Thymus (tissue), 11 donors: ENCODE measurements around the gene MREG. TPM values are rescaled to one million over a fixed set of nuclear protein-coding genes. Genes with fewer than 3 reads are reported as not detected.
A peak's percentile ranks its signal among the peaks of the same experiment; 100 is the strongest.

Experiments used
- DNase-seq, 9 donors: peaks; one replicate each; pipeline ENCODE4 v3.0.0-alpha.2; 2013; ENCODE audit warnings: low spot score in 9 of 9, low read depth in 6 of 9, missing footprints in 1 of 9
- H3K27ac ChIP-seq, 2 donors: one replicate each; pipeline ENCODE4 v1.5.1; 2013; ENCODE audit warnings: control low read depth in 1 of 2, low read depth in 1 of 2, low read length in 1 of 2, mild to moderate bottlenecking in 1 of 2, moderate library complexity in 1 of 2
- H3K27me3 ChIP-seq, 2 donors: one replicate each; pipeline ENCODE4 v1.5.1; 2013; ENCODE audit warnings: low read length in 1 of 2; ENCODE audit not compliant: control insufficient read depth in 2 of 2, insufficient read depth in 1 of 2
- H3K36me3 ChIP-seq, 2 donors: one replicate each; pipeline ENCODE4 v1.5.1; 2013; ENCODE audit warnings: low read length in 1 of 2, mild to moderate bottlenecking in 1 of 2, moderate library complexity in 1 of 2; ENCODE audit not compliant: control insufficient read depth in 2 of 2, insufficient read depth in 2 of 2
- H3K4me1 ChIP-seq, 2 donors: one replicate each; pipeline ENCODE4 v1.5.1; 2013; ENCODE audit warnings: low read length in 2 of 2; ENCODE audit not compliant: control insufficient read depth in 2 of 2, insufficient read depth in 2 of 2
- H3K4me3 ChIP-seq, 2 donors: one replicate each; pipeline ENCODE4 v1.5.1; 2013; ENCODE audit warnings: low read length in 2 of 2, control low read depth in 1 of 2, mild to moderate bottlenecking in 1 of 2
- H3K9me3 ChIP-seq, 2 donors: one replicate each; pipeline ENCODE4 v1.5.1; 2013; ENCODE audit warnings: low read length in 1 of 2, mild to moderate bottlenecking in 1 of 2; ENCODE audit not compliant: control insufficient read depth in 2 of 2, insufficient read depth in 1 of 2
- WGBS: extraction: QIAGEN DNeasy Blood & Tissue Kit; methylation state at CpG from one replicate; pipeline ENCODE4 v1.1.7; 2013; 5-methylcytosine and 5-hydroxymethylcytosine counted together
- polyA plus RNA-seq: library from polyadenylated mRNA; stranded (reverse); fragments of 200-250 nt; gene quantifications from one replicate; pipeline ENCODE4 v1.2.3, GENCODE V29; 2013
- total RNA-seq: library from RNA; stranded (reverse); fragments of 120-200 nt; gene quantifications from one replicate; pipeline ENCODE4 v1.2.4, GENCODE V29; 2013
- donor health status: healthy.

Gene MREG
- total and polyA plus RNA-seq, 2 donors: 16.3 to 19.7 TPM

DNA sequence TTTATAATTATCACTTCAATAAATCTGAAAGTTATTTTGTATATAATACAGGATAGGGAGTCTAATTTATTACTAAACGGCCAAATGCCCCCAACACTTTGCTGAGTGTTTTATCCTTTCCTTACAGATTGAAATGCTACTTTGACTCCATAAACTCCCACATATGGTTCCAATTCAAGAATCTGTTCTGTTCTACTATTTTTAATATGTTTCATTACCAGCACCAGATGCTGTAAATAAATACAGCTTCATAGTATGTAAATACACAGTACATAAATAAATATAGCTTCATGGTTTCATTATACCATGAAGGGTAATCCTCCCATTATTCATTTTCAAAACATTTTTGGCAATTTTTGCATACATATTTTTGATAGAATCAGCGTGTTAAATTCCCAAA, 34.0 kb upstream of the MREG start:
- Histone ChIP-seq H3K9me3 (no peaks in the 10 kb centered on the region), H3K27ac (no peak overlapping the region), H3K4me1 (no peaks in the 10 kb centered on the region), H3K27me3 (no peaks in the 10 kb centered on the region), H3K36me3 (no peaks in the 10 kb centered on the region), H3K4me3 (no peak overlapping the region)
- DNase-seq: no peak
- WGBS: 97% methylated on average over 2 of the region's 2 CpGs

DNA sequence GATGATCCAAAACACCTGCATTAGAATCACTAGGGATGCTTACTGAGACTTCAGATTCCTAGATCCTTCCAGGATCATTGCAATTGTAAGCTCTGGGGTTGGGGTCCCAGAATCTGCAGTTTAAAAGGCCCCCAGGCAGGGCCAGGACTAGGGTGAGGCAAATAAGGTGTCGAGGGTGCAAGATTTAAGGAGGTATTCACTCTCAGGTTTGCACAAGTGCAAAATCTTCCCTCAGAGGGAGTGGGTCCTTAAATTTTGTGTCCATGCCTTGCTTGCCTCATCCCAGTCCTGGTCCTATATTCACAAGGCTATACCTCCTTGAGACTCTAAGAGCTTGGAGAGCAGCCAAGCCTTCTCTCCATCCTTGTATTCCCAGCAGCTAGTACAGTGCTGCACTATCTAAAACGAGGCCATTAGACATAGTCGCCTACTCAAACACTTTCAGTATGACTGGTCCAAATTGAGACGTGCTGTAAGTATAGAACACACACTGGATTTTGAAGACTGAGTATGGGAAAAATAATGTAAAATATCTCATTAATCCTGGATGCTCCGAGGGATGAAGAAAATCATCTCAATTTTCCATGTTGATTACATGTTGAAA, 31.6 kb upstream of the MREG start:
- H3K9me3 ChIP-seq: no peaks in the 10 kb centered on the region
- no peak for DNase-seq
- no peaks in the 10 kb centered on the region for H3K27me3 ChIP-seq
- no peaks in the 10 kb centered on the region for H3K4me1 ChIP-seq
- H3K4me3 ChIP-seq: no peak overlapping the region
- H3K36me3 ChIP-seq: peaks cover 0 to 3% of the 10 kb centered on the region in 2 donors
- no peak overlapping the region for H3K27ac ChIP-seq
- WGBS: 95% methylated on average over 5 of the region's 5 CpGs

DNA sequence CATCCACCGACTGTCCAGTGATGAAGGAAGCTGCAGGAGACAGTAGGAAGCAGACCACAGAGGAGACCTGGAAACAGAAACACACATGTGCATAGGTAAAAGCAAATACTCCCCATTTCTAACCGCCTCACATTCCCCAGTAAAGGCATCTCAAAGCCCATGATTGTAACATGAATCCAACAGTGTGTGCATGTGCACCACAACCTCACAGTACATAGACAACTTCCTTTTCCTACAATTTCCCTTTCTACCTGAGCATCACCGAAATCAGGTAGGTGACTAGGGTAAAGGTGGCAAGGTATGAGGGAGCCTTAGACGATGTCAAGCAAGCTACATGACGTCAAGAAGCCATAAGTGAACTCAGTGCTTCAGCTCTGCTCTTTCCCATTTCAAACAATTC, 30.6 kb upstream of the MREG start:
- no peak overlapping the region for H3K27ac ChIP-seq
- H3K4me3 ChIP-seq: no peak overlapping the region
- no peak for DNase-seq
- no peaks in the 10 kb centered on the region for H3K27me3 ChIP-seq
- H3K36me3 ChIP-seq: peaks cover 0 to 3% of the 10 kb centered on the region in 2 donors
- H3K9me3 ChIP-seq: no peaks in the 10 kb centered on the region
- 98% methylated on average over 5 of the region's 5 CpGs for WGBS
- H3K4me1 ChIP-seq: no peaks in the 10 kb centered on the region

DNA sequence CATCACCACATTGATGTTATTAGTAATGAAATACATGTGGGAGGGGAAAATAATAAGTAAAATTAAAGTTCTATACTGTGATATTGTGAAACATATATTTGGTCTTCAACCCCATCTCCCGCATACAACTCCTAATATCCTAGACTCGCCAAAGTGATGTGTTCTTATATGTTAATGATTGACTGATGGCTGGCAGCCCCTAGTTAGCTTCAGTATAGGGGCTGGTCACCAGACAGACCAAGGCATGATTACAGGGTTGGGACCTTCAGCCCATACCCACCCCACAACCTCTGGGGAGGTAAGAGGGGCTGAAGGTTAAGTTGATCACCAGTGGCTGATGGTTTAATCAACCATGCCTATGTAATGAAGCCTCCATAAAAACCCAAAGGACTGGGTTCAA, 28.1 kb upstream of the MREG start:
- Histone ChIP-seq H3K27me3 (no peaks in the 10 kb centered on the region), H3K9me3 (no peaks in the 10 kb centered on the region), H3K36me3 (peaks cover 0 to 3% of the 10 kb centered on the region in 2 donors), H3K27ac (no peak overlapping the region), H3K4me1 (no peaks in the 10 kb centered on the region), H3K4me3 (no peak overlapping the region)
- 97% methylated on average over 2 of the region's 2 CpGs for WGBS
- DNase-seq: no peak

DNA sequence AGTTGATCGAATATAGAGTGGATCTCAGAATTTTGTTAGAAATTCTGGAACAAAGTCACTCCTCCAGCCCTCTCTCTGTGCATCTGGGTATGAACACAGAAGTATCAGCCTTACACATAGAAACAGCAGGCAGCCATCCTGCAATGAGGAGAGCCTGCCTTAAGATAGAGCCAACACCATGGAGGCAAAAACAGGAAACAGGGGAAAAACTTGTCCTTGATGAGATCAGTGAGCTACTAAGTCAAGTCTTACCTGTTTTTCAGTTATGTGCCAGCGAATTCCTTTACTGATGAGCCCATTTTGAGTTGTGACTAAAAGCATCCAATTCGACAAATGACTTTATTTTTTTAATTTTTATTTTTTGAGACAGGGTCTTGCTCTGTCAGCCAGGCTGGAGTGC, 26.6 kb upstream of the MREG start:
- no peaks in the 10 kb centered on the region for H3K27me3 ChIP-seq
- 97% methylated on average over 3 of the region's 3 CpGs for WGBS
- H3K4me3 ChIP-seq: no peak overlapping the region
- H3K27ac ChIP-seq: no peak overlapping the region
- peaks cover 0 to 3% of the 10 kb centered on the region in 2 donors for H3K36me3 ChIP-seq
- H3K4me1 ChIP-seq: no peaks in the 10 kb centered on the region
- DNase-seq: no peak
- H3K9me3 ChIP-seq: no peaks in the 10 kb centered on the region

DNA sequence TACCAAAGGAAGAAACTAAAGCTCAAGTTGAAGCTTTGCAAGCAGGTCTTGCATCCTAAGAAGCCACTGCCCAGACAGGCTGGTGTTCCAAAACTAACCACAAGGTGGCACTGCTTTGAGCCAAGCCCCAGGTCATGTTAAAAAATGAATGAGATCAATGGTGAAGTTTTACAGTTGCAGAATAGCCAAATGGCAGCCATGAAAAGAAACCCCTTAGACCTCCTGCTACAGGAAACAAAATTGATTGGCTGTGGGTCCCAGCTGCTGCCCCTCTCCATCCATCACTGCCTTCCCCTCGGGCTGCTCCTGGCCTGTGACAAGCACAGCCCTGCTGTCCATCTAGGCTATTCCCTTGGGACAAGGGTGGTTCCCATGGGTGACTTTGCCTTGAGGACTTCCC, 20.7 kb upstream of the MREG start:
- no peak overlapping the region for H3K4me3 ChIP-seq
- no peak overlapping the region for H3K27ac ChIP-seq
- H3K36me3 ChIP-seq: peaks cover 0 to 3% of the 10 kb centered on the region in 2 donors
- 97% methylated on average over 1 of the region's 1 CpG for WGBS
- peak in 7 of 9 donors; percentile 63 to 87 (median 76) for DNase-seq
- no peaks in the 10 kb centered on the region for H3K9me3 ChIP-seq
- peaks cover 3% of the 10 kb centered on the region in 2 donors for H3K4me1 ChIP-seq
- no peaks in the 10 kb centered on the region for H3K27me3 ChIP-seq

DNA sequence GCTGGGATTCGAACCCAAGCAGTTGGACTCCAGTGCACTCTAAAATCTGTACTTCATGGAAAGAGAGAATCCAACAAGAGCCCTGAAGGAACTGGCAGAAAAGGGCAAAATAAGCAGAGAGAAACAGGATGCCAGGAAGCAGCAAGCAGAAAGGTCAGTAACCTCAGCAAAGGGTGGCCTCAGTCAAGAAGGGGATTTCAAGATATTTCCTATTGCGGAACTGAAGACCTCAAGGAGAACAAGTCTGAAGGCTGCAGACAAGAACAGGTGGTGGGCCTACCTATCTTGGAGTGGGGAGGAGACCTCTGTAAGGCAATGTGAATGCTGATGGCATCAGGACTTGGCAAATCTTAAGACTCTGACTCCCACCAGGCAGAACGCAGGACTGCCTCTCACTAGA, 20.1 kb upstream of the MREG start:
- Histone ChIP-seq H3K36me3 (peaks cover 0 to 3% of the 10 kb centered on the region in 2 donors), H3K9me3 (no peaks in the 10 kb centered on the region)
- WGBS: 97% methylated on average over 3 of the region's 3 CpGs

DNA sequence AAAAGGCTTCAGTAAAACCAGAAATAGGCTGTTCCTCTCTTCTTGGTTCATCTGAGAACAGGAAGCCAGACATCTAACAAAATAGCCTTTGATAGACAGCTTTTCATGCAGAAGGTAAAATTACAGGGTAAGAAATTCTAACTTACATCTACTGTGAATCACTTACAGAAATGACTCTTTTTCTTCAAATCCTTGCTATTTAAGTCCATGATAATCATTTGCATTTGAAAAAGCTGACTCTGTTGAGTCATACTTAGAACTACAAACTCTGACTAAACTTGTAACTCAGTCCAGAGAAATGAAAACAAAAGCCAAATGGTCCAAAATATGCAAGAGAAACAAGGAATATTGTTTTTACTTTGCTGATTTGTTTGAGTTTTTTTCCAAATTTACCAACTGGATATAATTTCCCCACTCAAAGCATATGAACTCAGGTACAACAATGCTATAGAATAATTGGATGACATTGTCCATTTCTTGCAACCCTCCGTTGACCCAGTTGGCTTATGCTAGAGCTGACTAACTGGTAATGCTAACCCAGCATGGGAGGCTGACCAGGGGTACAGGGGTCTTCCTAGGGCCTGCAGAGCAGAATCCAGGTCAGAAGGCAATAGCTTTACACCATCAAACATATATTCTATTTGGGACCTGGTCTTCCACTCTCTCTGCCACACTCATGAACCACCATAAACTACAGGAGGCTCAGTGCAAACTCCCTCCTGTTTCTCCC, 18.8 kb upstream of the MREG start:
- peaks cover 0 to 3% of the 10 kb centered on the region in 2 donors for H3K36me3 ChIP-seq
- H3K27me3 ChIP-seq: no peaks in the 10 kb centered on the region
- WGBS: 100% methylated on average over 1 of the region's 1 CpG
- no peak overlapping the region for H3K27ac ChIP-seq
- no peaks in the 10 kb centered on the region for H3K9me3 ChIP-seq
- no peak overlapping the region for H3K4me3 ChIP-seq
- DNase-seq: peak in 1 of 9 donors; percentile 60
- H3K4me1 ChIP-seq: peaks cover 3% of the 10 kb centered on the region in 2 donors

More for the DNA sequence above, 20.1 kb upstream of the MREG start:
- peaks cover 3% of the 10 kb centered on the region in 2 donors for H3K4me1 ChIP-seq
- H3K4me3 ChIP-seq: no peak overlapping the region
- no peak overlapping the region for H3K27ac ChIP-seq
- H3K27me3 ChIP-seq: no peaks in the 10 kb centered on the region
- DNase-seq: no peak

DNA sequence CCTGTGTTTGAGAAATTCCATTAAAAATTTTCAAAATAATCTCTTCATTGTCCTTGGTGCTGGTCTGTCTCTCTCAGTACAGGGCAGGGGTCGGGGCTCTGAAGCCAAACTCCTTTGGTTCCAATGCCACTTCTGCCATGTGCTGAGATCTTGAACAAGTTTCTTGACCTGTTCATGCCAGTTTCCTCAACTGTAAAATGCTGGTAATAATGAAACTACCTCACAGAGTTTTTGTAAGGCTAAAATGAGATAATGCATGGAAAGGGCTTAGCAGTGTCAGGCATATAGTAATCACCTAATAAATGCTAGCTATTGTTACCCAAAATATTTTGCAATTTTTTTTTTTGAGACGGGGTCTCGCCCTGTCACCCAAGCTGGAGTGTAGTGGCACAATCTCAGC, 16.9 kb upstream of the MREG start:
- H3K27ac ChIP-seq: no peak overlapping the region
- peaks cover 3% of the 10 kb centered on the region in 2 donors for H3K4me1 ChIP-seq
- peaks cover 0 to 3% of the 10 kb centered on the region in 2 donors for H3K36me3 ChIP-seq
- DNase-seq: no peak
- 98% methylated on average over 3 of the region's 3 CpGs for WGBS
- H3K4me3 ChIP-seq: no peak overlapping the region
- H3K9me3 ChIP-seq: no peaks in the 10 kb centered on the region
- H3K27me3 ChIP-seq: no peaks in the 10 kb centered on the region
